Osteocyte (in vitro differentiated cells): Measurements from ENCODE around the gene CUL1. TPM values are rescaled to one million over a fixed set of nuclear protein-coding genes. Genes with fewer than 3 reads are reported as not detected.

Source experiments
- DNase-seq: peaks from one replicate; pipeline ENCODE4 v3.0.0; 2021; ENCODE audit warnings: mixed read lengths; ENCODE audit not compliant: unreplicated experiment; ENCODE audit errors: extremely low spot score
- H3K27ac Mint-ChIP-seq: one replicate; pipeline ENCODE4 v1.8.0; 2021; ENCODE audit warnings: mild to moderate bottlenecking, mixed read lengths; ENCODE audit not compliant: unreplicated experiment
- H3K27me3 Mint-ChIP-seq: one replicate; pipeline ENCODE4 v1.8.0; 2021; ENCODE audit warnings: mixed read lengths; ENCODE audit not compliant: unreplicated experiment
- H3K36me3 Mint-ChIP-seq: one replicate; pipeline ENCODE4 v1.8.0; 2021; ENCODE audit warnings: mixed read lengths; ENCODE audit not compliant: unreplicated experiment
- H3K4me1 Mint-ChIP-seq: one replicate; pipeline ENCODE4 v1.8.0; 2021; ENCODE audit warnings: mixed read lengths; ENCODE audit not compliant: unreplicated experiment
- H3K4me3 Mint-ChIP-seq: one replicate; pipeline ENCODE4 v1.8.0; 2021; ENCODE audit warnings: mild to moderate bottlenecking, moderate library complexity, mixed read lengths; ENCODE audit not compliant: unreplicated experiment
- H3K9me3 Mint-ChIP-seq: one replicate; pipeline ENCODE4 v1.8.0; 2021; ENCODE audit warnings: mixed read lengths; ENCODE audit not compliant: unreplicated experiment
- total RNA-seq: library from RNA; stranded (reverse); gene quantifications from 2 replicates; pipeline ENCODE4 v1.2.1, GENCODE V29; 2021
- TF ChIP-seq, protein P1 (sequence below): fragments of 200-600 bp; sonication (generic); IDR thresholded peaks from 2 replicates; pipeline ENCODE4 v1.5.0; 2021; ENCODE audit warnings: antibody characterized with exemption, mild to moderate bottlenecking, moderate library complexity

The CUL1 gene
- total RNA-seq, 1 donor from 2014 or later: 45.6 TPM

DNA sequence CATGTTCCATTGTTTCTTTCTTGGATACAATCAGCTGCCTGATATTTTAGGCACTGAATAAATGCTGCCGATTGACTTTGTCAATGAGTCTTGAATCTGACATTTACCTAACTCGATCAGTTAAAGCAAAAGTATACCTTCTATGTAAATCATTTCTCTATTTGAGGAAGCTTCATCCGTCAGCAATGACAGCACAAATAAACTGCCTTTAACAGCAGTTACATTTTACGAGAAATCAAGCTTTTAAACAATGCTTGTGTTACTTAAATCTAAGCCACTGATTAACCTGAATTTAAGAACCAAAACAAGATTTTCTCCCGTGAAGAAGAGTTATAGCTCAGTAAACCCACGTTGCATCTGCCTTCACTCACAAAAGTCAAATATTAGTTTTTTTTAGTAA is 71.3 kb downstream of the CUL1 start:
- no peak for DNase-seq
- TF ChIP-seq, protein P1, sequence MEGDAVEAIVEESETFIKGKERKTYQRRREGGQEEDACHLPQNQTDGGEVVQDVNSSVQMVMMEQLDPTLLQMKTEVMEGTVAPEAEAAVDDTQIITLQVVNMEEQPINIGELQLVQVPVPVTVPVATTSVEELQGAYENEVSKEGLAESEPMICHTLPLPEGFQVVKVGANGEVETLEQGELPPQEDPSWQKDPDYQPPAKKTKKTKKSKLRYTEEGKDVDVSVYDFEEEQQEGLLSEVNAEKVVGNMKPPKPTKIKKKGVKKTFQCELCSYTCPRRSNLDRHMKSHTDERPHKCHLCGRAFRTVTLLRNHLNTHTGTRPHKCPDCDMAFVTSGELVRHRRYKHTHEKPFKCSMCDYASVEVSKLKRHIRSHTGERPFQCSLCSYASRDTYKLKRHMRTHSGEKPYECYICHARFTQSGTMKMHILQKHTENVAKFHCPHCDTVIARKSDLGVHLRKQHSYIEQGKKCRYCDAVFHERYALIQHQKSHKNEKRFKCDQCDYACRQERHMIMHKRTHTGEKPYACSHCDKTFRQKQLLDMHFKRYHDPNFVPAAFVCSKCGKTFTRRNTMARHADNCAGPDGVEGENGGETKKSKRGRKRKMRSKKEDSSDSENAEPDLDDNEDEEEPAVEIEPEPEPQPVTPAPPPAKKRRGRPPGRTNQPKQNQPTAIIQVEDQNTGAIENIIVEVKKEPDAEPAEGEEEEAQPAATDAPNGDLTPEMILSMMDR: no peak
- Mint-ChIP-seq H3K4me3 (no peak overlapping the region), H3K9me3 (no peaks in the 10 kb centered on the region), H3K27me3 (no peaks in the 10 kb centered on the region), H3K27ac (no peak overlapping the region), H3K4me1 (peaks cover 21% of the 10 kb centered on the region), H3K36me3 (peaks cover 33% of the 10 kb centered on the region)

DNA sequence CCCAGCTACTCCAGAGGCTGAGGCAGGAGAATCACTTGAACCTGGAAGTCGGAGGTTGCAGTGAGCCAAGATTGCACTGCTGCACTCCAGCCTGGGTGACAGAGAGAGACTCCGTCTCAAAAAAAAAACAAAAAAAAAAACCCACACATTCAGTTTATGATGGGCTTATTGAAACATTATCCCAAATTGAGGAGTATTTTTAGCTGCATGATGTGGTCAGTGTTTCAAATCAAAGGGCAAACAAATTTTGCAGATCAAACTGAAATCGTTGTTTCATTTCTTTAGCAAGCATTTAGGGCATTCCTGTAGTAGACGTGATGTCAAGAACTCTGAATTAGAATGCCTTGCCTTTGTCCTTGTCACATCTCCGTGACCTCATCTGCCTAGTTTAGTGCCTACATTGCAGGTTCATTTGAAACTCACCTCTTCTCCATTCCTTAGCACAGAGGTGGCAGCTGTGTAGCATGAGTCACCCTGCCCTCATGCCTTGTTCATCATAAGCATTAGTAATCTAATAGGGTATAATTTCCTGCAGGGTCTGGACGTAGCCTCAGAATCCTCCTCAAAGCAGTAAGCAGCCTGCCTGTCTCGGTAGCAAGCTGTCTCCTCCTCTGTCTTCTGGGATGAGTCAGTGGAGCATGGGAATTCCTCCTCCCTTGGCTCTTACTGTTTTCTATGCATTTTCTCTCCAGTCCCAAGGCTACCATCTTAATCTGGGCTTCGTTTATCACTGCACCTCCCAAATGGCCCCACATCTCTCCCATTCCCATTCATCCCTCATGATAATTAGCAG is 73.8 kb downstream of the CUL1 start:
- no peak for DNase-seq
- peaks cover 21% of the 10 kb centered on the region for H3K4me1 Mint-ChIP-seq
- H3K9me3 Mint-ChIP-seq: no peaks in the 10 kb centered on the region
- H3K27ac Mint-ChIP-seq: peak overlapping the region; percentile 78
- no peaks in the 10 kb centered on the region for H3K27me3 Mint-ChIP-seq
- no peak overlapping the region for H3K4me3 Mint-ChIP-seq
- H3K36me3 Mint-ChIP-seq: peaks cover 34% of the 10 kb centered on the region
- TF ChIP-seq, protein P1: no peak

DNA sequence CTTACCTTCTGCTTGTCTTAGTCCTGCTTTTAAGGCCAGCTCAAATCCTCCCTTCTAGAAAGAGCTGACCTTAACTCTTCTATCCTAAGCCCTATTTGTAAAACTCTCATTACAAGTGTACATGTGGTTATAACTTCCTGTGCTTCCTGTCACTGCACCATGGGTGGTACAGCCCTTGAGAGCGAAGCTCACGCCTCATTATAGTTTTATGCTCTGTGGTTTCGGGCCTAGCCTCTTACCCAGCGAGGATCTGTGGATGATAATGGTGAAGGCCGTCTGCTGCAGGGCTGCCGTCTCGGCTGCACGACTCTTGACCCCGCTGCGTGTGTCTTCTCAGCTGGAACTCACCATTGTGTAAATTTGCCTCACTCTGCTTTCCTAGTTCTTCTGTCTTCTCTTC is 74.6 kb downstream of the CUL1 start:
- peaks cover 21% of the 10 kb centered on the region for H3K4me1 Mint-ChIP-seq
- no peaks in the 10 kb centered on the region for H3K27me3 Mint-ChIP-seq
- TF ChIP-seq, protein P1: no peak
- H3K9me3 Mint-ChIP-seq: no peaks in the 10 kb centered on the region
- peaks cover 29% of the 10 kb centered on the region for H3K36me3 Mint-ChIP-seq
- no peak overlapping the region for H3K4me3 Mint-ChIP-seq
- DNase-seq: no peak
- H3K27ac Mint-ChIP-seq: peak overlapping the region; percentile 78

DNA sequence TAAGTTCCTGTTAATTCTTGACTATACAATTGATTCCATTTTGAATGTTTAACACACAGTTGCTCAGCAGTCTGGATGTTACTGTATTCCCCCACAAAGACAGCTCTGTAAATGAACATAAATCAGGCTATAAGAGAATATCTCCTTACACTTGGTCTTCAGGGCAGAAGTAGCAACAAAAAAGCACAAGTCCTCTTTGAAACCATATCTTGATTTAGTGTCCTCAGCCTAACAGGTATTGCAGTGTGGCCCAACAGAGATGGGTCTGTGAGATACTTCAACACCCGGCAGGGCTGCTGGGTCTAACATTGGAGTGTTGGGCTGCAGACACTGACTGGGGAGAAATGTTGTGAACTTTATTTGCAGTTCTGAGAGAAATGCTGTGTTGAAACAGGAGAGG is 75.8 kb downstream of the CUL1 start:
- H3K4me3 Mint-ChIP-seq: no peak overlapping the region

More for the DNA sequence above, 75.8 kb downstream of the CUL1 start:
- H3K36me3 Mint-ChIP-seq: peaks cover 25% of the 10 kb centered on the region
- DNase-seq: no peak
- TF ChIP-seq, protein P1: no peak
- H3K4me1 Mint-ChIP-seq: peaks cover 21% of the 10 kb centered on the region
- H3K27ac Mint-ChIP-seq: no peak overlapping the region
- no peaks in the 10 kb centered on the region for H3K9me3 Mint-ChIP-seq
- H3K27me3 Mint-ChIP-seq: no peaks in the 10 kb centered on the region
